GM11168 (cell line): ENCODE measurements around the gene UBE2F.
"Not testable (repeated sequence)": the region's sequence is repeated elsewhere in the genome, so short reads cannot be mapped to it uniquely, and the experiment has no call there.

Experiments
- in situ Hi-C: fragments of 300-500 bp; cut with MboI; formaldehyde crosslinking; loops from one replicate; pipeline ENCODE4 v1.12.0; 2022; ENCODE audit warnings: low sequenced_read_pairs; ENCODE audit not compliant: unreplicated experiment

Gene UBE2F

GRCh38 chr2:237943395-237944094 is 23.3 kb upstream of the UBE2F start:
- in situ Hi-C loops, result no loop called here

GRCh38 chr2:237944302-237944701 is 22.5 kb upstream of the UBE2F start:
- in situ Hi-C loops, result no loop called here

GRCh38 chr2:237946423-237946822 is 20.4 kb upstream of the UBE2F start:
- in situ Hi-C loops, result no loop called here

GRCh38 chr2:237951354-237951753 is 15.5 kb upstream of the UBE2F start:
- in situ Hi-C loops, result not testable (repeated sequence)

- in situ Hi-C loops, result no loop called here
Measured at GRCh38 chr2:237951878-237952277, 14.9 kb upstream of the UBE2F start.

GRCh38 chr2:237952851-237953250 is 14.0 kb upstream of the UBE2F start:
- in situ Hi-C loops, result no loop called here

- in situ Hi-C loops, result no loop called here
Measured at GRCh38 chr2:237955640-237956401, 11.0 kb upstream of the UBE2F start.

- in situ Hi-C loops, result no loop called here
Measured at GRCh38 chr2:237956402-237956736, 10.4 kb upstream of the UBE2F start.

GRCh38 chr2:237961637-237962036 is 5.2 kb upstream of the UBE2F start:
- in situ Hi-C loops, result no loop called here

- in situ Hi-C loops, result no loop called here
Measured at GRCh38 chr2:237962432-237963084, 4.3 kb upstream of the UBE2F start.

GRCh38 chr2:237963490-237963991 is 3.3 kb upstream of the UBE2F start:
- in situ Hi-C loops, result not testable (repeated sequence)

- in situ Hi-C loops, result no loop called here
Measured at GRCh38 chr2:237964194-237964577, 2.6 kb upstream of the UBE2F start.

- in situ Hi-C loops, result no loop called here
Measured at GRCh38 chr2:237964578-237965404, 2.0 kb upstream of the UBE2F start.

GRCh38 chr2:237965844-237966243 is 970 bp upstream of the UBE2F start:
- in situ Hi-C loops, result not testable (repeated sequence)

- in situ Hi-C loops, result no loop called here
Measured at GRCh38 chr2:237966250-237966564, 607 bp upstream of the UBE2F start.

- in situ Hi-C loops, result no loop called here
Measured at GRCh38 chr2:237967463-237967951, 693 bp downstream of the UBE2F start.

GRCh38 chr2:237968048-237968862 is 1.4 kb downstream of the UBE2F start:
- in situ Hi-C loops, result no loop called here

GRCh38 chr2:237971661-237972060 is 4.8 kb downstream of the UBE2F start:
- in situ Hi-C loops, result no loop called here

- in situ Hi-C loops, result no loop called here
Measured at GRCh38 chr2:237972211-237972610, 5.4 kb downstream of the UBE2F start.

GRCh38 chr2:237972936-237973335 is 6.1 kb downstream of the UBE2F start:
- in situ Hi-C loops, result no loop called here
